Vagina (tissue), 2 donors: ENCODE results near the gene CDH4.

Experiments used
- CTCF ChIP-seq, 3 experiments: fragments of 450-650 bp in 2 of 3; fragments of 200-600 bp in 1 of 3; sonication (generic) in 1 of 3; IDR thresholded peaks; one replicate each; pipeline ENCODE4 v1.5.1; 2017 to 2019; ENCODE audit warnings: antibody characterized with exemption in 3 of 3, mild to moderate bottlenecking in 2 of 3, moderate library complexity in 2 of 3
- POLR2A ChIP-seq, 2 donors: fragments of 450-650 bp; IDR thresholded peaks; one replicate each; pipeline ENCODE4 v1.6.1; 2017; ENCODE audit warnings: antibody characterized with exemption in 2 of 2, mild to moderate bottlenecking in 2 of 2, moderate library complexity in 2 of 2

DNA sequence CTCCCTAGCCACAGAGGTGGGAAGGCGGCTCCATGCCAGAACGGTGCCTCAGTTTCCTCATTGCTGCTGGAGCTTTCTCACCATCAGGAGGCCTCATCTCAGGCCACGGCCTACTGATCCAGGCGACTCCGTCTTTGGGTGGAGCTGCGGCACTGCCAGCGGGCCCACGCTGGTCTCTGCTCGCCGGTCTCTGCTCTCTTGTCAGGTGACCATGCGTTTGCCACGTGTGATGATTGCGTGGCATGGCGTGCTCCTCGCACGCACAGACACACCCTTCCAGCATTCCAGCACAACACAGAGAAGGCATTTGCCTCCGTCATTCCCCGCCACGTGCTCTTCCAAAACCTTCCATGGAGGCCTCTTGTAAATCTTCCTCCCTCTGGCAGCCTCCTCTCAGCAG lies 271.1 kb downstream of the CDH4 start:
- TF ChIP-seq CTCF (IDR thresholded peaks at IDR 0.05), result no peak
- no peak for TF ChIP-seq POLR2A (IDR thresholded peaks at IDR 0.05)
